ENCODE measurements around the gene RAB8A. TPM values are rescaled to one million over a fixed set of nuclear protein-coding genes. Genes with fewer than 3 reads are reported as not detected.

RAB8A gene
- total and polyA plus RNA-seq, 9 of the 15 experiments (the other 6 are each of a cell fraction or from before 2014, with no cell fraction given) = 11.2 to 102 (median 53.2) TPM

DNA sequence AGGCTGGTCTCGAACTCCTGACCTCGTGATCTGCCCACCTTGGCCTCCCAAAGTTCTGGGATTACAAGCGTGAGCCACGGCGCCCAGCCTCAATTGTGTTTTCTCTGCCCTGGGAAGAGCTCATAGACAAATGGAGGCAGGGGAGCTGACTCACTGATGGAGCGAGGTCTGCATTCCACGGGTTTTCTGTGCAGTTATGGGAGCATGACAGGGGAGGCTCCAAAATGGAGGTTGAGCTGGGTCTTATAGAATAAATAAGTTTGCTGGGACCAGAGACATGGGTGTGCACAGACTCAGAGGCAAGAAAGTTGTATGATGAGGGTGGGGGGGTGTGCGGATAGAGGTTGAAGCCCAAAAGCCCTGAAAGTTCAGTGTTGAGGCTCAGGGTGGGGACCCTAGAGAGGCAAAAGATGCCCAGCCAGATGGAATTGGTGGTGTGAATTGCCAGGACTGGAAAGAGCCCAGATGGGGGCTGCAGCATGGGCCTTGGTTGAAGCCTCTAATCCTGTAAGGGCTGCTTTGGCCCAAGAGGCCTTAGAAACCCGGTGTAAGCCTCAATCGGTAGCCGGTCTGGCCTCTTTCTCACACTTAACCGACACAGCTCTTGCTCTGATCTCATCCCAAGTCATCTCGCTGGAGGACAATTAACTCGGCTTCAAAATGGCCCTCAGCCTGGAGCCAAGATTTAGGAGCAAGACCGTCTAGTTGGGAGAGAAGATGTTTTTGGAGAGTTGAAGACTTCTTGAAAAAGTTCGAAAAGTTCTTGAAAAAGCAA lies 33.5 kb upstream of the RAB8A start (continued):
- TF ChIP-seq ZNF24 (IDR thresholded peaks at IDR 0.05) = no peak
- TF ChIP-seq, protein P1, sequence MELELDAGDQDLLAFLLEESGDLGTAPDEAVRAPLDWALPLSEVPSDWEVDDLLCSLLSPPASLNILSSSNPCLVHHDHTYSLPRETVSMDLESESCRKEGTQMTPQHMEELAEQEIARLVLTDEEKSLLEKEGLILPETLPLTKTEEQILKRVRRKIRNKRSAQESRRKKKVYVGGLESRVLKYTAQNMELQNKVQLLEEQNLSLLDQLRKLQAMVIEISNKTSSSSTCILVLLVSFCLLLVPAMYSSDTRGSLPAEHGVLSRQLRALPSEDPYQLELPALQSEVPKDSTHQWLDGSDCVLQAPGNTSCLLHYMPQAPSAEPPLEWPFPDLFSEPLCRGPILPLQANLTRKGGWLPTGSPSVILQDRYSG (tag; conservative IDR thresholded peaks at IDR 0.05; ENCODE audit: low read depth) = no peak
- TF ChIP-seq ZNF444 (CRISPR knock-in tag; IDR thresholded peaks at IDR 0.05) = no peak
- no peak for TF ChIP-seq ZSCAN32 (CRISPR knock-in tag; IDR thresholded peaks at IDR 0.05)
- TF ChIP-seq GTF2F1 (IDR thresholded peaks at IDR 0.05; ENCODE audit: low read depth, low read length) = no peak
- peak in 1 of 3 experiments; percentile 74 for TF ChIP-seq YY1 (IDR thresholded peaks at IDR 0.05; ENCODE audit: borderline replicate concordance in 1 of 3, control insufficient read depth in 1 of 3, extremely low read depth in 1 of 3, insufficient read depth in 3 of 3, insufficient read length in 1 of 3, insufficient replicate concordance in 2 of 3, low read depth in 1 of 3, low read length in 2 of 3)
- no peak for TF ChIP-seq MED1 (CRISPR knock-in tag; IDR thresholded peaks at IDR 0.05; ENCODE audit: borderline replicate concordance)
- TF ChIP-seq, protein P2, sequence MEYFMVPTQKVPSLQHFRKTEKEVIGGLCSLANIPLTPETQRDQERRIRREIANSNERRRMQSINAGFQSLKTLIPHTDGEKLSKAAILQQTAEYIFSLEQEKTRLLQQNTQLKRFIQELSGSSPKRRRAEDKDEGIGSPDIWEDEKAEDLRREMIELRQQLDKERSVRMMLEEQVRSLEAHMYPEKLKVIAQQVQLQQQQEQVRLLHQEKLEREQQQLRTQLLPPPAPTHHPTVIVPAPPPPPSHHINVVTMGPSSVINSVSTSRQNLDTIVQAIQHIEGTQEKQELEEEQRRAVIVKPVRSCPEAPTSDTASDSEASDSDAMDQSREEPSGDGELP (CRISPR knock-in tag; IDR thresholded peaks at IDR 0.05; ENCODE audit: borderline replicate concordance) = no peak; the same call in 1 of the 2 replicates
- TF ChIP-seq ZNF165 (CRISPR knock-in tag; IDR thresholded peaks at IDR 0.05; ENCODE audit: borderline replicate concordance) = no peak
- TF ChIP-seq ZNF778 (CRISPR knock-in tag; IDR thresholded peaks at IDR 0.05) = no peak
- 0 out of 2 replicates have a peak, but pooled peaks have one; percentile 16 for TF ChIP-seq TEAD4 (IDR thresholded peaks at IDR 0.05; ENCODE audit: low read length)
- TF ChIP-seq TEAD4 (CRISPR knock-in tag; IDR thresholded peaks at IDR 0.05; ENCODE audit: borderline replicate concordance) = no peak
- 0 out of 2 replicates have a peak, but pooled peaks have one; percentile 16 for TF ChIP-seq ERF (CRISPR knock-in tag; IDR thresholded peaks at IDR 0.05)
- TF ChIP-seq, protein P3, sequence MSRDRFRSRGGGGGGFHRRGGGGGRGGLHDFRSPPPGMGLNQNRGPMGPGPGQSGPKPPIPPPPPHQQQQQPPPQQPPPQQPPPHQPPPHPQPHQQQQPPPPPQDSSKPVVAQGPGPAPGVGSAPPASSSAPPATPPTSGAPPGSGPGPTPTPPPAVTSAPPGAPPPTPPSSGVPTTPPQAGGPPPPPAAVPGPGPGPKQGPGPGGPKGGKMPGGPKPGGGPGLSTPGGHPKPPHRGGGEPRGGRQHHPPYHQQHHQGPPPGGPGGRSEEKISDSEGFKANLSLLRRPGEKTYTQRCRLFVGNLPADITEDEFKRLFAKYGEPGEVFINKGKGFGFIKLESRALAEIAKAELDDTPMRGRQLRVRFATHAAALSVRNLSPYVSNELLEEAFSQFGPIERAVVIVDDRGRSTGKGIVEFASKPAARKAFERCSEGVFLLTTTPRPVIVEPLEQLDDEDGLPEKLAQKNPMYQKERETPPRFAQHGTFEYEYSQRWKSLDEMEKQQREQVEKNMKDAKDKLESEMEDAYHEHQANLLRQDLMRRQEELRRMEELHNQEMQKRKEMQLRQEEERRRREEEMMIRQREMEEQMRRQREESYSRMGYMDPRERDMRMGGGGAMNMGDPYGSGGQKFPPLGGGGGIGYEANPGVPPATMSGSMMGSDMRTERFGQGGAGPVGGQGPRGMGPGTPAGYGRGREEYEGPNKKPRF (IDR thresholded peaks at IDR 0.05; ENCODE audit: low read depth, low read length) = no peak
- no peak for TF ChIP-seq PHF21A (IDR thresholded peaks at IDR 0.05; ENCODE audit: borderline replicate concordance, low read depth)
- TF ChIP-seq KLF16 (IDR thresholded peaks at IDR 0.05) = no peak
- TF ChIP-seq RFX5 (IDR thresholded peaks at IDR 0.05; ENCODE audit: low read depth, low read length) = no peak
- TF ChIP-seq HNRNPH1 (optimal IDR thresholded peaks at IDR 0.05; ENCODE audit: low read depth, low read length) = no peak
- TF ChIP-seq ZNF253 (CRISPR knock-in tag; conservative IDR thresholded peaks at IDR 0.05) = no peak
- 0 out of 2 replicates have a peak, but pooled peaks have one; percentile 14 for TF ChIP-seq POLR2A (conservative IDR thresholded peaks at IDR 0.05)
- TF ChIP-seq GABPB2 (CRISPR knock-in tag; conservative IDR thresholded peaks at IDR 0.05) = no peak
- no peak for TF ChIP-seq SMARCE1 (IDR thresholded peaks at IDR 0.05)
- TF ChIP-seq CSDE1 (IDR thresholded peaks at IDR 0.05) = no peak
- TF ChIP-seq ZNF717 (CRISPR knock-in tag; IDR thresholded peaks at IDR 0.05) = no peak
- TF ChIP-seq ATF7 (IDR thresholded peaks at IDR 0.05) = no peak
